ENCODE data around the gene SV2C.

- TF ChIP-seq, protein P1, sequence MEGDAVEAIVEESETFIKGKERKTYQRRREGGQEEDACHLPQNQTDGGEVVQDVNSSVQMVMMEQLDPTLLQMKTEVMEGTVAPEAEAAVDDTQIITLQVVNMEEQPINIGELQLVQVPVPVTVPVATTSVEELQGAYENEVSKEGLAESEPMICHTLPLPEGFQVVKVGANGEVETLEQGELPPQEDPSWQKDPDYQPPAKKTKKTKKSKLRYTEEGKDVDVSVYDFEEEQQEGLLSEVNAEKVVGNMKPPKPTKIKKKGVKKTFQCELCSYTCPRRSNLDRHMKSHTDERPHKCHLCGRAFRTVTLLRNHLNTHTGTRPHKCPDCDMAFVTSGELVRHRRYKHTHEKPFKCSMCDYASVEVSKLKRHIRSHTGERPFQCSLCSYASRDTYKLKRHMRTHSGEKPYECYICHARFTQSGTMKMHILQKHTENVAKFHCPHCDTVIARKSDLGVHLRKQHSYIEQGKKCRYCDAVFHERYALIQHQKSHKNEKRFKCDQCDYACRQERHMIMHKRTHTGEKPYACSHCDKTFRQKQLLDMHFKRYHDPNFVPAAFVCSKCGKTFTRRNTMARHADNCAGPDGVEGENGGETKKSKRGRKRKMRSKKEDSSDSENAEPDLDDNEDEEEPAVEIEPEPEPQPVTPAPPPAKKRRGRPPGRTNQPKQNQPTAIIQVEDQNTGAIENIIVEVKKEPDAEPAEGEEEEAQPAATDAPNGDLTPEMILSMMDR (IDR thresholded peaks at IDR 0.05; ENCODE audit: borderline replicate concordance, extremely low read depth, low read length, poor library complexity, severe bottlenecking), result no peak
- no peak for TF ChIP-seq EZH2 (IDR thresholded peaks at IDR 0.05; ENCODE audit: borderline replicate concordance, low read depth, low read length, severe bottlenecking)
Observed at GRCh38 chr5:76305269-76305668, 222.1 kb downstream of the SV2C start.
